PC-3 (cell line): ENCODE measurements around the gene NUCB1. TPM values are rescaled to one million over a fixed set of nuclear protein-coding genes. Genes with fewer than 3 reads are reported as not detected.

ENCODE experiments used
- ATAC-seq: fragments of 200-7000 bp; cut with Tn5 transposase; 2 replicates; pipeline ENCODE4 v1.9.1; 2020; ENCODE audit warnings: mild to moderate bottlenecking, moderate library complexity
- BruUV-seq: library from RNA; stranded (reverse); fragments of 400-500 nt; replicated peaks from 2 replicates; lab custom pipeline; 2021; lab: Mats Ljungman, UMichigan
- CTCF ChIA-PET: fragments of 300-600 bp; sonication (Branson Sonifier 250); formaldehyde crosslinking; loops from one replicate; lab custom pipeline; 2022; ENCODE audit warnings: antibody characterized with exemption; lab: Charles Lee
- POLR2A ChIA-PET: fragments of 300-600 bp; sonication (Branson Sonifier 250); formaldehyde crosslinking; loops from one replicate; lab custom pipeline; 2022; ENCODE audit warnings: antibody characterized with exemption; ENCODE audit not compliant: unreplicated experiment; lab: Charles Lee
- DNase-seq: peaks from one replicate; pipeline ENCODE4 v3.0.0-alpha.2; 2015
- H2AFZ ChIP-seq: fragments of 300-600 bp; sonication (generic); 2 replicates; pipeline ENCODE4 v1.6.0; 2016; ENCODE audit warnings: antibody characterized with exemption, low read length
- H3F3A ChIP-seq: fragments of 300-600 bp; sonication (generic); one replicate; pipeline ENCODE4 v1.6.0; 2017; ENCODE audit warnings: antibody characterized with exemption, low read length, control low read depth, mild to moderate bottlenecking; ENCODE audit not compliant: unreplicated experiment
- H3K27ac ChIP-seq: fragments of 300-600 bp; sonication (generic); 2 replicates; pipeline ENCODE4 v1.5.1; 2016; ENCODE audit warnings: mild to moderate bottlenecking, low read length
- H3K27me3 ChIP-seq: fragments of 300-600 bp; sonication (generic); 2 replicates; pipeline ENCODE4 v1.6.1; 2016; ENCODE audit warnings: low read length, mixed read lengths
- H3K36me3 ChIP-seq: fragments of 300-600 bp; sonication (generic); 2 replicates; pipeline ENCODE4 v1.6.1; 2016; ENCODE audit warnings: low read depth, mixed run types, low read length, mixed read lengths
- H3K4me1 ChIP-seq: fragments of 300-600 bp; sonication (generic); 2 replicates; pipeline ENCODE4 v1.5.1; 2016; ENCODE audit warnings: low read length; ENCODE audit not compliant: insufficient read depth
- H3K4me2 ChIP-seq: fragments of 300-600 bp; sonication (generic); 2 replicates; pipeline ENCODE4 v1.6.0; 2016; ENCODE audit warnings: low read length
- H3K4me3 ChIP-seq: fragments of 300-600 bp; sonication (generic); 2 replicates; pipeline ENCODE4 v1.5.1; 2016; ENCODE audit warnings: mild to moderate bottlenecking, low read length, mixed read lengths
- H3K79me2 ChIP-seq: fragments of 300-600 bp; sonication (generic); 2 replicates; pipeline ENCODE4 v1.6.1; 2017; ENCODE audit warnings: low read length, mixed read lengths
- H3K9ac ChIP-seq: fragments of 300-600 bp; sonication (generic); 2 replicates; pipeline ENCODE4 v1.6.0; 2016; ENCODE audit warnings: mild to moderate bottlenecking, low read length
- H3K9me2 ChIP-seq: fragments of 300-600 bp; sonication (generic); replicated peaks from 2 replicates; pipeline ENCODE4 v1.6.1; 2016; ENCODE audit warnings: mixed run types, low read length, mixed read lengths
- H3K9me3 ChIP-seq: fragments of 300-600 bp; sonication (generic); 2 replicates; pipeline ENCODE4 v1.6.1; 2016; ENCODE audit warnings: low read length, mixed read lengths
- H4K20me1 ChIP-seq: fragments of 300-600 bp; sonication (generic); 2 replicates; pipeline ENCODE4 v1.6.1; 2016; ENCODE audit warnings: low read length, mixed read lengths
- CTCF ChIP-seq: fragments of 300-600 bp; sonication (generic); conservative IDR thresholded peaks from 2 replicates; pipeline ENCODE4 v1.5.1; 2017; ENCODE audit warnings: antibody characterized with exemption, low read depth, mild to moderate bottlenecking, low read length
- EZH2 ChIP-seq: fragments of 300-600 bp; sonication (generic); IDR thresholded peaks from one replicate; pipeline ENCODE4 v1.6.1; 2017; ENCODE audit warnings: antibody characterized with exemption, mild to moderate bottlenecking, low read length; ENCODE audit not compliant: unreplicated experiment
- EZH2phosphoT487 ChIP-seq: fragments of 300-600 bp; sonication (generic); IDR thresholded peaks from 2 replicates; pipeline ENCODE4 v1.6.1; 2018; ENCODE audit warnings: mild to moderate bottlenecking, antibody characterized with exemption, low read length, borderline replicate concordance
- intact Hi-C: fragments of 100-400 bp; cut with micrococcal nuclease; formaldehyde crosslinking; loops from 2 replicates; pipeline ENCODE4 v1.9.0; 2023
- total RNA-seq: library from RNA; depleted of rRNA; stranded (reverse); fragments of >200 nt; gene quantifications from 2 replicates; pipeline ENCODE4 v1.2.3, GENCODE V29; 2014

NUCB1 gene
- total RNA-seq, 1 experiment from 2014 or later, result 137 TPM

DNA sequence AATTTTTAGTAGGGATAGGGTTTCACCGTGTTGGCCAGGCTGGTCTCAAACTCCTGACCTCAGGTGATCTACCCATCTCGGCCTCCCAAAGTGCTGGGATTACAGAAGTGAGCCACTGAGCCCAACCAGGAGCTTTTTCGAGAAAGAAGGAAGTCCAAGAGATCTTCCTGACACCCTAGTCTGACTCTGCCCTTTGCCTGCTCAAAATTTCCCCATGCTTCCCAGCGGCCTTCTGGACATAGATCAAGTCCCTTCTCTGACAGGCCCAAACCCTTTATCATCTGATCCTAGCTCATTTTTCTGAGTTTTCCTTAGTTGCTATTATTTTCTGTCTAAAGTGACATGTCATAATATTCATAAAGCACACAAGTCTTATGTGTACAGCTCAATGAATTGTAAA, 53.0 kb downstream of the NUCB1 start:
- Histone ChIP-seq H3K4me3 (no peak overlapping the region), H4K20me1 (no peaks in the 10 kb centered on the region), H3K27ac (no peak overlapping the region), H3K27me3 (no peaks in the 10 kb centered on the region), H3F3A (no peaks in the 10 kb centered on the region), H3K9me2 (no peaks in the 10 kb centered on the region), H3K36me3 (no peaks in the 10 kb centered on the region), H3K79me2 (peaks cover 15% of the 10 kb centered on the region), H2AFZ (no peak overlapping the region), H3K4me1 (peaks cover 4% of the 10 kb centered on the region; the same call in 1 of the 2 replicates), H3K9ac (no peak overlapping the region), H3K9me3 (no peaks in the 10 kb centered on the region), H3K4me2 (no peak overlapping the region)
- CTCF ChIA-PET, result no interaction called here
- no TSS peak for BruUV-seq
- TF ChIP-seq EZH2, result no peak
- no peak for TF ChIP-seq CTCF
- TF ChIP-seq EZH2phosphoT487, result no peak
- POLR2A ChIA-PET, result no interaction called here
- DNase-seq (no peak), ATAC-seq (no peak)
- intact Hi-C loops, result no loop called here

DNA sequence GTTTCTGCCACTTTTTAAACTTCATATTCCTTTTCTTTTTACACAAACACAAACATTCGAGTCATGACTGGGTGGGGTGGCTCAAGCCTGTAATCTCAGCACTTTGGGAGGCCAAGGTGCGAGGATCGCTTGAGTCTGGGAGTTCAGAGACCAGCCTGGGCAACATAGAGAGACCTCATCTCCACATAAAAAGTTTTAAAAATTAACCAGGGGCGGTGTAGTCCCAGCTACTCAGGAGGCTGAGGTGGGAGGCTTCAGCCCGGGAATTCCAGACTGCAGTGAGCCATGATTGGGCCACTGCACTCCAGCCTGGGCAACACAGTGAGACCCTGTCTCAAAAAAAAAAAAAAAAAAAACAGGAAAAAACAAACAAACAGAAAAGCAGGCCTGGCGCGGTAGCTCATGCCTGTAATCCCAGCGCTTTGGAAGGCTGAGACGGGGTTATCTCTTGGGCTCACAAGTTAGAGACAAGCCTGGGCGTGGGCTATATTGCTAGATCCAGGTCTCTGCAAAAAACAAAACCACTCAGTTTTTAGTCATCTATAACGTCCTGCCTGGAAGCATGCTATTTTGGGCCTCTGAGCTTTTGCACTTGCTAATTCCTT, 54.0 kb downstream of the NUCB1 start:
- Histone ChIP-seq H3K27ac (no peak overlapping the region), H3F3A (no peaks in the 10 kb centered on the region), H3K79me2 (peaks cover 15% of the 10 kb centered on the region), H3K4me2 (peak overlapping the region; percentile 83), H3K4me3 (peak overlapping the region; percentile 87), H3K9me2 (no peaks in the 10 kb centered on the region), H3K36me3 (no peaks in the 10 kb centered on the region), H3K4me1 (peaks cover 4% of the 10 kb centered on the region; the same call in 1 of the 2 replicates), H2AFZ (peak overlapping the region; percentile 87), H3K9me3 (no peaks in the 10 kb centered on the region), H3K9ac (peak overlapping the region; percentile 94; the same call in 1 of the 2 replicates), H4K20me1 (no peaks in the 10 kb centered on the region), H3K27me3 (no peaks in the 10 kb centered on the region)
- ATAC-seq (no peak), DNase-seq (no peak)
- ChIA-PET CTCF (no interaction called here), POLR2A (interaction anchor here (0.6 kb wide), 1 partner anchor 39 kb away, joined by 4 read pairs; the partner anchor contains the start of gene GYS1)
- TF ChIP-seq EZH2 (no peak), CTCF (no peak), EZH2phosphoT487 (no peak)
- intact Hi-C loops, result no loop called here
- BruUV-seq, result TSS peak; percentile 53
